HepG2 (cell line): Measurements from ENCODE around the gene RNASE7. TPM values are rescaled to one million over a fixed set of nuclear protein-coding genes. Genes with fewer than 3 reads are reported as not detected.

Experiments
- ATAD3A ChIP-seq: sonication (generic); formaldehyde crosslinking; IDR thresholded peaks from 2 replicates; pipeline ENCODE4 v1.4.0; 2020; ENCODE audit warnings: missing genetic modification reagents
- DNMT3B ChIP-seq: conservative IDR thresholded peaks from 2 replicates; pipeline ENCODE4 v1.6.1; 2016; ENCODE audit warnings: missing biosample characterization, control low read depth
- HNRNPLL ChIP-seq: fragments of 200-400 bp; formaldehyde crosslinking; IDR thresholded peaks from 2 replicates; pipeline ENCODE4 v1.6.1; 2017; ENCODE audit warnings: mild to moderate bottlenecking, low read depth, low read length; ENCODE audit not compliant: poor library complexity, severe bottlenecking
- MTF1 ChIP-seq: sonication (generic); formaldehyde crosslinking; IDR thresholded peaks from 2 replicates; pipeline ENCODE4 v1.5.0; 2020; ENCODE audit warnings: missing genetic modification reagents
- NFYC ChIP-seq: IDR thresholded peaks from 2 replicates; pipeline ENCODE4 v1.6.1; 2016; ENCODE audit warnings: missing genetic modification reagents, missing compliant biosample characterization
- NRL ChIP-seq: sonication (generic); formaldehyde crosslinking; IDR thresholded peaks from 2 replicates; pipeline ENCODE4 v1.5.0; 2020; ENCODE audit warnings: missing genetic modification reagents, mild to moderate bottlenecking, moderate library complexity, borderline replicate concordance
- PLSCR1 ChIP-seq: sonication (generic); formaldehyde crosslinking; IDR thresholded peaks from 2 replicates; pipeline ENCODE4 v1.5.0; 2020; ENCODE audit warnings: missing genetic modification reagents, mild to moderate bottlenecking, borderline replicate concordance
- SMYD3 ChIP-seq: sonication (generic); formaldehyde crosslinking; IDR thresholded peaks from 2 replicates; pipeline ENCODE4 v1.8.1; 2023; ENCODE audit warnings: mild to moderate bottlenecking, missing genetic modification reagents
- SRSF9 ChIP-seq: fragments of 200-400 bp; formaldehyde crosslinking; IDR thresholded peaks from 2 replicates; pipeline ENCODE4 v1.6.1; 2018; ENCODE audit warnings: borderline replicate concordance, mild to moderate bottlenecking, low read depth, low read length; ENCODE audit not compliant: insufficient read depth, poor library complexity, severe bottlenecking
- TP53 ChIP-seq: sonication (generic); formaldehyde crosslinking; conservative IDR thresholded peaks from 2 replicates; pipeline ENCODE4 v1.4.0; 2020; ENCODE audit warnings: missing genetic modification reagents
- ZBTB21 ChIP-seq: sonication (generic); formaldehyde crosslinking; IDR thresholded peaks from 2 replicates; pipeline ENCODE4 v1.4.0; 2020; ENCODE audit warnings: missing genetic modification reagents
- ZEB1 ChIP-seq: IDR thresholded peaks from 2 replicates; pipeline ENCODE4 v1.6.1; 2012; ENCODE audit warnings: mild to moderate bottlenecking, low read depth, inconsistent platforms; ENCODE audit not compliant: insufficient replicate concordance
- ZFP1 ChIP-seq: IDR thresholded peaks from 2 replicates; pipeline ENCODE4 v1.6.1; 2016
- ZNF207 ChIP-seq: fragments of 450-650 bp; IDR thresholded peaks from 2 replicates; pipeline ENCODE4 v1.6.1; 2016; ENCODE audit warnings: antibody characterized with exemption, borderline replicate concordance
- ZNF281 ChIP-seq: sonication (generic); formaldehyde crosslinking; IDR thresholded peaks from 2 replicates; pipeline ENCODE4 v1.4.0; 2020; ENCODE audit warnings: missing genetic modification reagents, borderline replicate concordance
- ZNF350 ChIP-seq: sonication (generic); formaldehyde crosslinking; IDR thresholded peaks from 2 replicates; pipeline ENCODE4 v1.4.0; 2020; ENCODE audit warnings: mild to moderate bottlenecking, low read depth, missing genetic modification reagents, borderline replicate concordance
- ZNF530 ChIP-seq: sonication (generic); formaldehyde crosslinking; IDR thresholded peaks from 2 replicates; pipeline ENCODE4 v1.5.0; 2020; ENCODE audit warnings: low read depth, mild to moderate bottlenecking, missing genetic modification reagents
- ZNF552 ChIP-seq: sonication (generic); formaldehyde crosslinking; IDR thresholded peaks from 2 replicates; pipeline ENCODE4 v1.9.0; 2022; ENCODE audit warnings: missing genetic modification reagents, mild to moderate bottlenecking, borderline replicate concordance
- ZNF674 ChIP-seq: sonication (generic); formaldehyde crosslinking; IDR thresholded peaks from 2 replicates; pipeline ENCODE4 v1.5.0; 2020; ENCODE audit warnings: low read depth, mild to moderate bottlenecking, missing genetic modification reagents
- ZNF709 ChIP-seq: sonication (generic); formaldehyde crosslinking; IDR thresholded peaks from 2 replicates; pipeline ENCODE4 v1.5.0; 2020; ENCODE audit warnings: mild to moderate bottlenecking, missing genetic modification reagents
- ZNF720 ChIP-seq: sonication (generic); formaldehyde crosslinking; IDR thresholded peaks from 2 replicates; pipeline ENCODE4 v1.4.0; 2020; ENCODE audit warnings: missing genetic modification reagents
- ZNF761 ChIP-seq: sonication (generic); formaldehyde crosslinking; conservative IDR thresholded peaks from 2 replicates; pipeline ENCODE4 v1.4.0; 2020; ENCODE audit warnings: mild to moderate bottlenecking, missing genetic modification reagents
- polyA plus RNA-seq, 8 experiments: library from polyadenylated mRNA; depleted of rRNA in 3 of 8; stranded (reverse) in 7 of 8; unstranded in 1 of 8; fragments of >200 nt; fragmentation: Illumina TruSeq in 4 of 8; extraction: Trizol in 4 of 8; gene quantifications; 2 replicates each; pipeline versions ENCODE4 v1.2.1 to v1.2.3, GENCODE V29; 2011 to 2016; ENCODE audit warnings: low read depth in 4 of 8, missing spikeins in 1 of 8, mixed read lengths in 1 of 8; ENCODE audit not compliant: insufficient read depth in 1 of 8
- total RNA-seq, 5 experiments: library from RNA; depleted of rRNA; stranded (reverse); fragments of >200 nt; fragmentation: Illumina TruSeq; extraction: Trizol; gene quantifications; 2 replicates each; pipeline ENCODE4 v1.2.3, GENCODE V29; 2016; ENCODE audit warnings: low read depth in 1 of 5
- TF ChIP-seq, protein P1 (sequence below): sonication (generic); formaldehyde crosslinking; IDR thresholded peaks from 2 replicates; pipeline ENCODE4 v1.8.0; 2022; ENCODE audit warnings: mild to moderate bottlenecking, missing genetic modification reagents; ENCODE audit not compliant: insufficient replicate concordance
- TF ChIP-seq, protein P2 (sequence below): sonication (generic); formaldehyde crosslinking; IDR thresholded peaks from 2 replicates; pipeline ENCODE4 v1.8.0; 2022; ENCODE audit warnings: mild to moderate bottlenecking, missing genetic modification reagents, moderate library complexity

RNASE7 gene
- total and polyA plus RNA-seq, 2 of the 13 experiments (the other 11 are each of a cell fraction or from before 2014, with no cell fraction given): 0.04 TPM; not detected in 1

DNA sequence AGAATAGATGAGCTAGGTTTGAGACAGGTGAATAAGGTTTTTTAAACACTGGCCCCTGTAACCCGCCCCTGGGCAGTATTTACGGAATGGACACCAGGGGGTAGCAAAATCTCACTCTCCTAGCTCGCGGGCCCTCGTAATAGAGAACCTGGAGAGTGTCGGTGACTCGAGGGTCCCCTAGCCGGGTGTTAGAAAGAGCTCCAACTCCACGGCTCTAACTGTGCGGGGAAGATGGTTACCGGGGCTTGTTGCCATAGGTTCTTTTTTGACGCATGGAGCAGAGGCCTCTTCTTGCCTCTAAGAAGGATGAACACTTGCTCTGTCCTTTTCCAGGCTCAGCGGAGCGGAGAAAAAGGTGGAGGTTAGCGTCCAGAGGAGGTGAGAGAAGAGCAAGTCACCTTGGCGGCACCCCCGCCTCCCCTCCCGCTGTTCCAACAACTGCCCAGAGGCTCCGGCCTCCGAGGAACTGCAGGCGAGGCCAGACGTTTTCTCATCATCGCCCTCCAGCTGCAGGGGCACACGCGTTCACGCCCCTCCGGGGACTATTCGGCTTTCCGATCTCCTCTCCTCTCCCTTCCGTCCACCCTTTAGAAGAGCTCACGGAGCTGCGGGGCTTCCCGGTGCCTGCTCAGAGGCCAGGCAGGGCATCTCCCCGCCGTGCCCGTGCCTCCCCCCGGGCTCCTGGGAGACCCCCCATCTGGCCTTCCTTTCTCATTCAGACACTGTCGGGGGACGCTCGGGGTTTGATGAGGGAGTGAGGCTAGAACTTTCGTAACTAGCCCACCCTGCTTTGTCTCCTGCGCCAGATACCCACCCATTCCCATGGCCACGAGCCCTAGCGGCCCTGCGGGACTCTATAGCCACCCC lies 26.6 kb downstream of the RNASE7 start (continued):
- TF ChIP-seq ZNF350 (CRISPR knock-in tag) (peak; percentile 41; the same call in 1 of the 2 replicates), NFYC (CRISPR knock-in tag) (no peak), ZBTB21 (CRISPR knock-in tag) (no peak), ZNF720 (CRISPR knock-in tag) (no peak), ZNF530 (no peak), PLSCR1 (CRISPR knock-in tag) (no peak), ATAD3A (CRISPR knock-in tag) (no peak), TP53 (CRISPR knock-in tag) (no peak), HNRNPLL (no peak), DNMT3B (CRISPR knock-in tag) (no peak), SRSF9 (no peak), ZNF281 (CRISPR knock-in tag) (no peak), ZNF552 (CRISPR knock-in tag) (peak; percentile 58; the same call in 1 of the 2 replicates), SMYD3 (CRISPR knock-in tag) (no peak), MTF1 (no peak), NRL (CRISPR knock-in tag) (no peak; the same call in 1 of the 2 replicates), ZFP1 (peak; percentile 30; the same call in 1 of the 2 replicates), ZNF207 (no peak), ZEB1 (peak; percentile 60), ZNF761 (no peak; the same call in 1 of the 2 replicates), ZNF709 (CRISPR knock-in tag) (peak; percentile 73; the same call in 1 of the 2 replicates), ZNF674 (no peak)
- TF ChIP-seq, protein P1, sequence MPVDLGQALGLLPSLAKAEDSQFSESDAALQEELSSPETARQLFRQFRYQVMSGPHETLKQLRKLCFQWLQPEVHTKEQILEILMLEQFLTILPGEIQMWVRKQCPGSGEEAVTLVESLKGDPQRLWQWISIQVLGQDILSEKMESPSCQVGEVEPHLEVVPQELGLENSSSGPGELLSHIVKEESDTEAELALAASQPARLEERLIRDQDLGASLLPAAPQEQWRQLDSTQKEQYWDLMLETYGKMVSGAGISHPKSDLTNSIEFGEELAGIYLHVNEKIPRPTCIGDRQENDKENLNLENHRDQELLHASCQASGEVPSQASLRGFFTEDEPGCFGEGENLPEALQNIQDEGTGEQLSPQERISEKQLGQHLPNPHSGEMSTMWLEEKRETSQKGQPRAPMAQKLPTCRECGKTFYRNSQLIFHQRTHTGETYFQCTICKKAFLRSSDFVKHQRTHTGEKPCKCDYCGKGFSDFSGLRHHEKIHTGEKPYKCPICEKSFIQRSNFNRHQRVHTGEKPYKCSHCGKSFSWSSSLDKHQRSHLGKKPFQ: no peak
- TF ChIP-seq, protein P2, sequence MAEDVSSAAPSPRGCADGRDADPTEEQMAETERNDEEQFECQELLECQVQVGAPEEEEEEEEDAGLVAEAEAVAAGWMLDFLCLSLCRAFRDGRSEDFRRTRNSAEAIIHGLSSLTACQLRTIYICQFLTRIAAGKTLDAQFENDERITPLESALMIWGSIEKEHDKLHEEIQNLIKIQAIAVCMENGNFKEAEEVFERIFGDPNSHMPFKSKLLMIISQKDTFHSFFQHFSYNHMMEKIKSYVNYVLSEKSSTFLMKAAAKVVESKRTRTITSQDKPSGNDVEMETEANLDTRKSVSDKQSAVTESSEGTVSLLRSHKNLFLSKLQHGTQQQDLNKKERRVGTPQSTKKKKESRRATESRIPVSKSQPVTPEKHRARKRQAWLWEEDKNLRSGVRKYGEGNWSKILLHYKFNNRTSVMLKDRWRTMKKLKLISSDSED: no peak
